HG03108 (cell line): ENCODE results near the gene DPM2.

Experiments
- ATAC-seq: cut with Tn5 transposase; IDR thresholded peaks from one replicate; pipeline ENCODE4 v1.9.1; 2021; ENCODE audit warnings: moderate library complexity; ENCODE audit not compliant: unreplicated experiment

DPM2 gene

DNA sequence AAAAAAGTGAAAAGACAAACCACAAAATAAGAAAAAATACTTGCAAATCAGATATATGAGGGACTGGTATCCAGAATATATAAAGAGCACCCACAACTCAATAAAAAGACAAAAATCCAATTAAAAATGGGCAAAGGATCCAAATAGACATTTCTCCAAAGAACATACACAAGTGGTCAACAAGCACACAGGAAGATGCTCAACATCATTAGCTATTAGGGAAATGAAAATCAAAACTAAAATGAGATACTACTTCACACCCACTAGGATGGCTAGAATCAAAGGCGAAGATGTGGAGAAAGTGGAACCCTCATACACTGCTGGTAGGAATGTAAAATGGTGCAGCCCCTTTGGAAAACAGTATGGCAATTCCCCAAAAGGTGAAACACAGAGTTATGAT is 21.1 kb upstream of the DPM2 start:
- no peak for ATAC-seq

DNA sequence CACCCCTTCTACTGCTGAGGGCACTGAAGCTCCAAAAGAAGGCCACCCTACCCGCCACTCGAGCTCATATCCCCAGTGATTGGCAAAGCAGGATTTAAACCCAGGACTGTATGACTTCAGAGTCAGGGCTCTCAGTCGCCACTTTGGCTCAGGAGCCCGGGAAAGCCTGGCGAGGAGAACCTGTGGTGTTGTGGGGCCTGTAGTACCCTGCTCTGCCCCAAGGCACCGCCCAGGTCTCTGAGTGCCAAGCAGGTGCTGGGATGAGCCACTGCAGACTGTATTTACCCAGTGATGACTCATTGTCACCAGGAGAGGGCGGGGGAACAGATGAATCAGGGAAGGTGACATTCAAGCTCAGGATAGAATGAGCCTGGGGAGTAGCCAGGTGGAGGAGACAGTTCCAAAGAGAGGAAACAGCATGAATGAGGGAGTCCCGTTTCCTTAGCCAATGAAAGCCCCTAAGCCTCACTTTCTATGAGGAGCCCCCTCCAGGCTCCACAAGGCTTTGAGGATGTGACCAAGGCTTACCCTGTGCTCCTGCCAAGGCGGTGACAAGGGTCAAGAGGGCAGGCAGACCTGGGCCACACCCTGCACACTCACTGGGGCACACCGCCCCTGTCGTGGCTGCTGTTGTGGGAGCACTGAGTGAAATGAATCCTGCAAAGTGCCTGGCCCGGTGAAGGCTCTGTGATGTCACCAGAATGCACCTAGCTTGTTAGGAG is 17.8 kb upstream of the DPM2 start:
- peak; percentile 67 for ATAC-seq

DNA sequence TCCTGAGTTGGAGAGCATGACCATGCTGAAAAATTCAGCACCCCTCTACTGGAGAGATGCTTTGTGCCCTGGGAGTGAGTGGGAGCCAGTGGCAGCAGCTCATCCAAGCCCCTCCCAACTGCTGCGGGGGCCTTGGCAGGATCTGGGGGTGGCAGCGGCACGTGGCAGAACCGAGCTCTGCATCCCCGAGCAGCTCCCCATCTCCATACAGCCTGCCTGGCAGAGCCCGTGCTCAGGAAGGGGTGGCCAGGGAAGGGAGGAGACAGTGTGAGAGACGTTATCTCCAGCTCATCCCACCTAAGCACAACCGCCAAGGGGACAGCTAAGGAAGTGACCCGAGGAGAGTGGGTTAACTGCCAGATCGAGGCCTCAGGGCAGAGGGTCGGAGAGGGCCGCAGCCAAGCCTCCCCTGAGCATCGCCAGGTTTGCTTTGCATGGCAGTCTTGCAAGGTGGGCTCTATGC is 17.2 kb upstream of the DPM2 start:
- ATAC-seq, result no peak

DNA sequence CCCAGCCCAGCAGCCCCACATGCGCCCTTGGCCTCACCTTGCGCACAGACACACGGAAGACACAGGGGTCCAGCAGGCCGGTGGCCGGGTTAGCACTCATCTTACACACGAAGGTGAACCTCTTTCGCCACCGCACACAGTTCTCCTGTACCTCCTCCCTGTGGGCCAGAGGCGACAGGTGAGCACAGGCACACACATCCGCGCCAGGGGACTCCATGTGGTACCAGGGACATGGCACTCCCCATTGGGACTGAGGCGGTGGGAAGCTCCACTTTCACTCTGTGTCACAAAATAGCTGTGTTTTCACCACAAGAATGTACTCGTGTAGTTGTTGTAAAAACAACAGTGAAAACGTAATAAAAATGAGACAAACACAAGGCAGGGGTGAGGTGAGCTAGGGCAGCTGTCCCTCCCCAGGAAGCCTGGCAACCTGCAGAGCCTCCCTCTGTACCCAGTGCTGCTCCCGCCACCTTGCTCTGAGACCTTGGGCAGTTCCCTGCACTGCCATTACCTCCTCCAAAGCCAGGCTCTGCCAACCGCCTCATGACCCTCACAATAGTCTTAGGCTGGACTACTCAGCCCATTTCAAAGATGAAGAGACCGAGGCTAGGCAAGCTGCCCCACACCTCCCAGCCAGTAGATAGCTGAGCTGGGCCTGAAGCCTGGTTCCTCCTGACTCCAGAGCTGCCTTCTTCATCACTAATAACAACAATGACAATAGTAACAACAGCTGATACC is 16.3 kb upstream of the DPM2 start:
- ATAC-seq, result no peak

DNA sequence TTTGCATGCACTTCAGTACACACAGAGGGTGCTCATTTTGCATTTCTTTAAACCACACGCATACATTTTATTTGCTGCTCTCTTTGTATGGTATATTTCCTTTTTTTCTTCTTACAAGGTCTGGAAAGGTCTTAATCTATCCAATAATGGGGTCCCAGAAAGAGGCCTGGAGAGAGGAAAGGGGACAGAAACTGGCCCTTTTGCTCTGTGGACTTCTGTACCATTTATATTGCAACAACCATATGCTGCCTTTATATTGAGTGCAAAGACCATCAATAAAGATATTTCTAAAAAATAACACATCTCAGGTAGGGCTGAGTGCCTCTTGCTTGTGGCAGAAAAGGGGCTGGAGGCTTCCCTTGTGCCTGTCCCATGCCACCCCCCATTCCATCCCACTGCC is 15.5 kb upstream of the DPM2 start:
- no peak for ATAC-seq

DNA sequence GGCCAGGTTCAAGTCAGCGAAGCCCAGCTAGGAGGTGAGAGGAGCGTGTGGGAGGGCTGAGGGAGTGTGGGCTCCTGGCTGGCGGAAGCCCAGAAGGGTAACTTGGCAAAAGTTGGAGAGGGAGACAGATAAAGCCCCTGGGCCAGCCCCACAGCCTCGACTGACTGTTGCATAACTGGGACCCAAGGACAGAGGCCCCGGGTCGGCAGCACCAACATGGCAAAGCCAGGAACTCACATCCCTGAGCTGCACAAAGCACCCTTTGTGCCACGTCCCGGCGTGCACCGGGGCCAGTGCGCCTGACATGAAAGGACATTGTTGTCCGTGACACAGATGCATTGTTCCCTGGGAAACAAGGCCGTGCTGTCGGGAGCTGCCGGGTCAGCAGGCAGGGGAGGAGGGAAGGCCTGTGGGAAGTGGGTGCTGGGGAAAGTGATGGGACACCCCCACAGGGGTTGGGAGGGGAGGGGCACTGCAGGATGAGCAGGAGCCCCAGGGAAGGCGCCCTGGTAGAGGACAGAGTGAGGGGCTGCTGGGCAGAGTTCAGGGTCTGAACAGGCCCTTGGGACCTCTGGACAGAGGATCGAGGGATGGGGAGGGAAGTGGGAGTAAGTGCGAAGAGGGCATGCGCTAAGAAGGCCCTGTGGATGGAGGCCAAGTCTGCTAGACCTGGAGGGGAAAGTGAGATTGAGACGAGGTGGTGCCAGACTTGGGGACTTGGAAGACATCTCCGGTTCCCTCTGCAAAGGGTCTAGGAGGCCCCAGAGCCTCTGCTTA is 13.0 kb upstream of the DPM2 start:
- ATAC-seq, result no peak

DNA sequence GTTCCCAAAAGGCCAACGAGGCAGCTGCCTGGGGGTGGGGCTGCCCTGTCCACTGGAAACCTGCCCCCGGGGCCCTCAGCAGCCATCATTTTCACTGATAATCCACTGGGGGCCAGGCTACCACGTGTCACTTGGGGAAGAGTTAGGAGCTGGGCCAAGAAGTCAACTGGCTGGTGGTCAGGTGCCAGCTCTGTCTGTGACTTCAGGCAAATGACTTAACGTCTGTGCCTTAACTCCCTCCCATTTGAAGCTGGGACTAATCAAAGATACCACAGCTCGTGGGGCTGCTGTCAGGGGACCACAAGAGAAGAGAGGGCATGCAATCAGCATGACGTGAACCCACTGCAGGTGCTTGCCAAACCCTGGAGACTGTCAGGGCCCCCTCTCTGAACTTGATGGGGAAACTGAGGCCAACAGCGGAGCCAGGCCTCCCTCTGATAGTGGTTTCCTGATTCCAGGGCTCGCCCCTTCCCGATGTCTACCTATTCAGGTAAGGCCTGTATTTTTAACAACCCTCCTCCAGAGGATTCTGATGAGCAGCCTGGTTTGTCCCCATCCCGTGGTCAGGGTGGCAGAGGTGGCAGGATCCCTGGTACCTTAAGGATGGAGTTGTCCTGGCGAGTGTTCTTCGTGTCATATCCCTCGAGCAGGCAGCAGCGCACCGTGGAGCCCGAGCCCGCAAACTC is 12.3 kb upstream of the DPM2 start:
- ATAC-seq, result no peak

DNA sequence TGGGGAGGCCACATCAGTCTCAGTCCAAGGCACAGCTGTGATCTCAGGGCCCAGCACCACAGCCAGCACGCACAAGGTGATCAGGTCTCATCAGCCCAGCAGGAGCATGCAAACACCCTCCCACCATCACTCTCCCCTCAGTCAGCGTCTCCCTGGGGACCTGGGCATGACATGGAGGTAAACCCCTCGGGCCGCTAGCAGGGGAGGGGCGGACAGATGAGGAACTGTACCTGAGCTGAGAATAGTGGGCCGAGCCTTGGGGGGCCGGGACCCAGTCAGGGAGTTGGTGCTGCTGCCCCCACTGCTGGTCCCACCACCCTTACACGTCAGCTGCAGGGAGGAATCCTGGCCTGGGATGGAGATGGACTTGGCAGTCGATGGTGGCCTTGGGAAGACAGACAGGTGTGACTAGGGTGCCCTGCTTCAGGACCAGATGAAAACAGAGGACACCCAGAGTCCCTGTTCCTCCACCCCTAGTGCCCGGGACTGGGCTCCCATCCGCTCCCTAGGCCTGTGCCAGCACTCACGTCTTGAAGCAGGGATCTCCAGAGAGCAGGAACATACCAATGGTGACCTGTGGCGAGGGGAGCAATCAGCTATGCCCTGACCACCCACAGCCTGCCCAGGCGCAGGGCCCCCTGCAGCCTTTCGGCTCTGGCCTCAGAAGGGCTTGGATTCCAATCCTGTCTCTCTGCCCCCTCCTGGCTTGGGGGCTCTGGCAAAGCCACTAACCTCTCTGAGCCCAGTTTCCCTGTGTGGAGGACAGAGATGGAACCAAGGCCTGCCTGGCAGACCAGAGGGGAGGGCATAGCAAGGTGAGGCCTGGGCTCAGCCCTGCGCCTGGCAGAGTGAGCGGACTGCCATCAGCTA is 10.4 kb upstream of the DPM2 start:
- no peak for ATAC-seq

DNA sequence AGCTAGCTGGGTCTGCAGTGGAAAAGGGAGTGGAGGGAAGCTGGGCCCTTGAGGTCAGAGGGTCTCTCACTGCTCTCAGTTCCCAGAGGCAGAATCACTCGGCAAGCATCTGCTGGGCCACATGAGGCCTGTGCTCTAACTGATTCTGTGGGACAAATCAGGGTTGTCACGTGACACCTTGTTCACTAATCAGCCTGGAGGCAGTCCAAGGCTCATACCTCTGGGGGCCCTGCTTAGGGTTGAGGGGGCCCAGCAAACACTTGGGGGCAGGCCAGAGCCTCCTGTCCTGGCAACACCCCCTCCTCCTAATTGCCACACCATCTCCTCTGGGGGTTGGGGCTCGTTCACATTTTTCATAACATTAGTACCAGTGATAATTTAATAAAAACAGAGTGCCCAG is 9.1 kb upstream of the DPM2 start:
- ATAC-seq, result no peak

DNA sequence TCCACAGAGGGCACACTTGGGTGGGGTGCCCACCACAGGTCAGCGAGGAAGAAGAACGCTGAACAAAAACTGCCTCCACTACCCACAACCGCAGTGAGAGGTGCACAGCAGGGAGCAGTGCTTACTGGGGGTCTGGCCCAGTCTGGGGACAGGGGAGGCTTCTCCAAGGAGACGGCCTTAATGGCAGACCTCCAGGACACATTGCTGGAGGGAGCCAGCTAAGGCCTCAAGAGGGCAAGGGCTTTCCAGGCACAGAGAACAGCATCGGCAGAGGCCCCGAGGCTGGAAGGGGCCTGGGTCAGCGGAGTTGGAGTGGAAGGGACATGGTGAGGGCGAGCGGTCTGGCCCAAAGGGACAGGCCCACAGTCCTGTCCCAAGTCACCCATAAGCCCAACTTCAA is 8.3 kb upstream of the DPM2 start:
- ATAC-seq, result no peak

DNA sequence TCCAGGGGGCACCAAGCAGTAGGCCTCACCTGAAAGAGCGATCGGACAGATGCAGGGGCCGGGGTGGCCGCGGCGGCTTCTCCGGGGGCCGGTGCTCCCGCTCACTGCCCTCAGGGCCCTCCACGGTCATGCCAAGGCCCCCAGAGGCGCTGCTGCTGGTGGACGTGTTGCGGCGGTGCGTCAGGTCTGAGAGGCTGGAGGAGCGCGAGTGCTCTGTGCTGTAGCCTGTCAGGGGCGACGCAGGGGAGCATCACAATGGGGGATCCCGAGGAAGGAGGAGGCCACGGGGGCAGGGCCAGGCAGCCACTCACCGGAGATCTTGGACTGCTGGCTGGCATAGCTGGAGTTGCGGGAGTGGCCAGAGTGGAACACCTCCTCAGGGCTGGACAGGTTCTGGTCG is 7.7 kb upstream of the DPM2 start:
- no peak for ATAC-seq

DNA sequence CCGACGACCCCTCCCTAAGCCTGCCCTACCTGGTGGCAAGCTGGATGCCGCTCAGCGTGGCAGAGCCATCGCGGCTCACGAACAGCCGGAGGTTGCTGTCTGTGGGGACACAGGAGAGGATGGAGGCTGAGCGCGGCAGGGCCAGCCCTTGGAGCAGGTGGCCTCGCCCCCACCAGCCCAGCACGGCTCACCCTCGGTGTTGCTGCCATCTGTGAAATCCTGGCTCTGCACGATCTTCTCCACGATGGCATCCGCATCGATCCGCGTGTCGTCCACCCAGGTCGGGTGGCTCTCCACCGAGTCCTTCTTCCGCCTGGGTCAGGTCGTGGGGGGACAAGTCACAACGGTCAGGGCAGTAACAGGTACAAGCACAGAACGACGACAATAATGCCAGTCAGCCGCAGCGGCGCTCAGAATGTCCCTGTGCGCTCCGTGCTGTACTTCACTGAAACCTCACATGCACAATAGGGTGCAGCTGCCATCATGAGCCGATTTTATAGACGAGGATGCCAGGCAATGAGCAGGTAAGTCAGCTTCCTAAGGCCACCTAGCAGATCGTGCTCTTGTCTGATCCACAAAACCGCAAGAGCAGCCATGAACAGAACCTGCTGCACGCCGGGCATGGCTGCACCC is 7.0 kb upstream of the DPM2 start:
- no peak for ATAC-seq

DNA sequence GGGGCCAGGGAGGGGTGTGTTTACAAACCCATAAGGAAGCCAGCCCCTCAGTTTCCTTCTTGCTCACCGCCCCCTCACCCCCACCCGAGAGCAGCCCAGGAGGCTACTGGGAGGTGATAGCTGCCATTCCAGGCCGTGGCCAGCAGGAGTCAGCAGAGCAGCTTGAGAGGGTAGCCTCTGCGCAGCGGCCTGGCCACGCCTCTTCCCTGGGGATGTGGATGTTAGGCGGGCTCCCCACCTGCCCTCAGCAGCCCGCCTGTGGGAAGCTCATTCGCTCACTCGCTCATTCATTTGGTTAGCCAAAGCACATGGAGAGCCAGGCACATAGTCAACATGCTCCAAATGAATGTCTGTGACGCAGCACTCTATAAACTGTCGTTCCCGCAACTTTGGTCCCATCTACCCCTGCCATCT is 6.1 kb upstream of the DPM2 start:
- ATAC-seq, result no peak

DNA sequence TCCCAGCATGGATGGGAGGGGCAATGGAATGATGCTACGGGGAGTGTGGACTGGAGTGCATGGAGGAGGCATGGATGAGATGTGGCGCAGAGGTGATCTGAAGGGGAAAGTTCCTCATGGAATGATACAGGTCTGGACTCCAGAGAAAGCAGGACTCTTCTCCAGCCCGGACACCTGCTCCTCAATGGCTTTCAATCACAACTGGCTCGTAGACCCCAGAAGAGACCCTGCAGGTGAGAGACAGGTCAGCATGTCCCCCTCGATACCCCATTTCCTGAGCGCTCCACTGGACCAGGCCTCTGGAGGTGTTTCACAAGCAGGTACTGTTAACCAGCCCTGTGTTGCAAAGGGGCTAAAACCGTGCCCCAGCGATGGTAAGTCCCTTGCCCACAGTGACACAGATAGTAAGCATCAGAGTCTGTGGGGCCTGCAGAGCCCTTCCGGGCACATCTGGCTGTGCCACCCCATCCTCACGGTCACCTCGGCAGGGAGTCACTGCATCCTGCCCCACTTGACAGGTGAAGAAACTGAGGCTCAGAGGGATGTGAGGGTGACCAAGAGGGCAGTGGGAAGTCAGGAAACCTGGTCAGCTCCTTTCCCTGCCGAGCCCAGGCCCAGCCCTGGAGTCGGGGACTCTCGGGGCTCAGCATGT is 5.5 kb upstream of the DPM2 start:
- no peak for ATAC-seq

DNA sequence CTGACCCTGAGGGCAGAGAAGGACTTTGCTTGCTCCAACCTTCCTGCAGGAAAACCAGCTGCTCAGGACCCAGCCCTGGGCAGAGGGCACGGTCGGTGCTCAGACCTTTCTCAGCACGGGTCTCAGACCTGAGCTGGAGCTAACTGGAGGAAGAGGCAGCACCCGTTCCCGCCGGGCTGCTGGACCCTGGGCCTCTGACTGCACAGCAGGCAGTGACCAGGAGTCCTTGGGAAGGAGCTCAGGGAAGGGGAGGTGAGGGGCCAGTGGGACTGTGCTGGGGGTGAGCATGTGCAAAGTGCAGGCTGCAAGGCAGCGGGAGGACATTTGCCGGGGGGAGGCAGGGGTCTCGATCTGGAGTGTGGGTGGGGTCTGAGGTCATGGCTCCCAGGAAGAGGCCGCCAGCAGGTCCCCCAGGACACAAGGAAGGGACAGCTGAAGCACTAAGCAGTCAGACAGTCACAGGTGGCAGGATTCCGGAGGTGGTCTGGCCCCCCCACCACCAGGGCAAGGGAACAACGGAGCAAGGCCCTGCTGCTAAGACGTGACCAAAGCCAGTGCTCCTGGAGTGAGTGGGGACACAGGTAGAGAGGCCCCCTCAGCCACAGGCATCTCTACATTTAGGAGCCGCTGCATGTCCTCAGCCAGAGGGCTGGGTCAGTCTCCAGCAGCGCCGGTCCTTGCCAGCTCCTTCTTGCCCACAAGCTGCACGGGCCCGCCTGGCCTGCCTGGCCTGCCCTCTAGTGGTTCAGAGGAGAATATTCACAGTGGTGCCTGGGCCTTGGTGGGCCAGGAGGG is 4.8 kb upstream of the DPM2 start:
- no peak for ATAC-seq

DNA sequence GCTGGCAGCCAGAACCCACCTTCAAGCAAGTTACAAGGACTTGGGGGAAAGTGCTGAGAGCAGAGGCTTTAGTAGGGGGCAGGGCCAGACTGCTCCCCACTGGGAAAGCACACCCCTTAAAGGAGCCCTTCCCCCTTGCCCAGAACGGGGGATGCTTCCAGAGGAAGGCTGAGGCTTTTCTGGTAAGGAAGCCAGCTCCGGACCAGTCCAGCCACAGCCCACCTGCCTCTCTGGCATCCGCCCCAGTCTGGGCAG is 4.2 kb upstream of the DPM2 start:
- ATAC-seq, result no peak

DNA sequence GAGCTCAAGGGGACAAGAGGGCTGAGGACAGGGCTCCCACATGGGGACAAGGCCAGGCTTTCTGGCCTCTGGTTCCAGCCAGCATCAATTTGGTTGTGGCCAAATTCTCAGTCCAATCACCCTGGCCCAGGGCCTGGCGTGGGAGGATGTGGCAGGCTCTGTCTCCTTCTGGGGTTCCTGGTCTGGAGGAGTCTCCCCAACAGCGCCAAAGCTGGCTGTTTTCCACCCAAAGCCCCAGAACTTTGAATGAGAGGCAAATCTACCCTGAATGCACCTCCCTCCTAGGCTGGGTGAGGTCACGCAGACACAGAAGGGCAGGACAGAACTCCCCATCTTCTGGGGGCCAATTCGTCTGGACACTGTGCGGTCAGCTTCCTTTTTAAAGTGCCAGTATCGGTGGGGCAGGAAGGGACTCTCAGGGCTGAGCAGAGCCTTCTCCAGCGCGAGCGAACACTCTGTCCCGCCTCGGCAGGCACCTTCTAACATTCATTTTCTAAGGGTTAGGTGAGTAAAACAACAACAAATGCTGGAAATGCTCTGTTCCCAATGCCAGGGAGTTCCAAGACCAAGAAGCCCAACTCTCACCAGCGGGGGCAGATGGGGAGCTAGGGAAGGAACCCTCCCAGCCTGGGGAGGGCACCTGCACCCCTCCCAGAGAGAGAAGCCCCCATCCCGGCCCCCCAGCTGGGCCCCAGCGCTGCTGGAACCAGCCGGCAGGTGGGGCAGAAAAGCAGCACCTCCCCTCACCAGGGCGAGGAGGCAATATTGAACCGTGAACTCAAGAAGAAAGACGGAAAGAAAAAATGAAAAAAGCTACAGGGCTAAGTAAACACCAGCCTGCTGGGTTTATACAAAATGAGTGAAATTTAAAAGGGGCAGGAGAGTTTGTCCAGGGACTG is 3.7 kb upstream of the DPM2 start:
- no peak for ATAC-seq

DNA sequence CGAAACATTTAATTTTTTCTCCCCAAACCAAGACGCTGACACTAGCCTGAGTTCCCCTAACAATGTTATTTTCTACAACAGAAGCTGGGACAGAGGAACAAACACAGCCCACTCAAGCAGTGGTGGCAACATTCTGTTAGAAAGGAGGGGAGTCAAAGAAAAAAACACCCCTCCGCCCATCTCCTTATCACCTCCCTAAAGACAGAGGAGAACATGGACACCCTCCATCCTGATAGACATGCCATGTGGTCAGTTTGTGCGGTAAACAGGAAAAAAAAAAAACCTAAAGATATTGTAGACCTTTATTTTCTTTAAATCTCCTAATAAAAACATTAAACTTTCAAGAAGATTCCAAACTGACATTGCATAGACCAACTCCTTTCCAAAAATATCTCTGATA is 2.9 kb upstream of the DPM2 start:
- no peak for ATAC-seq
